Breast epithelium (tissue), 4 donors: ENCODE results near the gene SGK2. TPM values are rescaled to one million over a fixed set of nuclear protein-coding genes. Genes with fewer than 3 reads are reported as not detected.

Experiments
- DNase-seq, 2 donors: peaks; one replicate each; pipeline ENCODE4 v3.0.0-alpha.2; 2019; ENCODE audit warnings: low spot score in 2 of 2
- H3K27ac ChIP-seq, 2 donors: fragments of 200-600 bp; sonication (generic) in 1 of 2; one replicate each; pipeline ENCODE4 v1.5.1; 2016 to 2019; ENCODE audit warnings: mild to moderate bottlenecking in 1 of 2
- H3K27me3 ChIP-seq, 2 donors: fragments of 200-600 bp; sonication (generic) in 1 of 2; one replicate each; pipeline versions ENCODE4 v1.5.1 to v1.6.0; 2017 to 2019; ENCODE audit warnings: control low read depth in 1 of 2, mild to moderate bottlenecking in 1 of 2
- H3K36me3 ChIP-seq: fragments of 200-600 bp; one replicate; pipeline ENCODE4 v1.5.1; 2019
- H3K4me1 ChIP-seq, 2 donors: fragments of 200-600 bp; sonication (generic); one replicate each; pipeline ENCODE4 v1.5.1; 2016 to 2019; ENCODE audit warnings: control low read depth in 1 of 2
- H3K4me3 ChIP-seq, 3 donors: fragments of 200-600 bp; sonication (generic); 1 replicate in 2 of 3; 2 replicates in 1 of 3; pipeline ENCODE4 v1.5.1; 2016 to 2019; ENCODE audit warnings: mild to moderate bottlenecking in 3 of 3, moderate library complexity in 2 of 3
- H3K9me3 ChIP-seq, 2 donors: fragments of 200-600 bp; sonication (generic) in 1 of 2; one replicate each; pipeline ENCODE4 v1.5.1; 2016 to 2019; ENCODE audit warnings: control low read depth in 1 of 2
- POLR2A ChIP-seq: fragments of 450-650 bp; IDR thresholded peaks from one replicate; pipeline ENCODE4 v1.6.1; 2016; ENCODE audit warnings: antibody characterized with exemption, mild to moderate bottlenecking, moderate library complexity
- POLR2AphosphoS5 ChIP-seq, 3 donors: sonication (generic); formaldehyde crosslinking; IDR thresholded peaks; one replicate each; pipeline ENCODE4 v1.6.1; 2017; ENCODE audit warnings: antibody characterized with exemption in 3 of 3
- intact Hi-C: fragments of 100-400 bp; cut with DNase I; formaldehyde crosslinking; loops from one replicate; pipeline ENCODE4 v1.15.1; 2023; ENCODE audit warnings: low total_unique reads
- total RNA-seq, 3 donors: library from RNA; depleted of rRNA; stranded (reverse); fragments of >200 nt; gene quantifications; one replicate each; pipeline ENCODE4 v1.1.0, GENCODE V29; 2016
- TF ChIP-seq, protein P1 (sequence below), 3 donors: fragments of 450-650 bp; IDR thresholded peaks; one replicate each; pipeline ENCODE4 v1.5.1; 2016 to 2017; ENCODE audit warnings: antibody characterized with exemption in 3 of 3, mild to moderate bottlenecking in 3 of 3, moderate library complexity in 3 of 3

The SGK2 gene
- total RNA-seq, 3 donors from 2014 or later, result 4.1 to 8.2 (median 6.4) TPM

DNA sequence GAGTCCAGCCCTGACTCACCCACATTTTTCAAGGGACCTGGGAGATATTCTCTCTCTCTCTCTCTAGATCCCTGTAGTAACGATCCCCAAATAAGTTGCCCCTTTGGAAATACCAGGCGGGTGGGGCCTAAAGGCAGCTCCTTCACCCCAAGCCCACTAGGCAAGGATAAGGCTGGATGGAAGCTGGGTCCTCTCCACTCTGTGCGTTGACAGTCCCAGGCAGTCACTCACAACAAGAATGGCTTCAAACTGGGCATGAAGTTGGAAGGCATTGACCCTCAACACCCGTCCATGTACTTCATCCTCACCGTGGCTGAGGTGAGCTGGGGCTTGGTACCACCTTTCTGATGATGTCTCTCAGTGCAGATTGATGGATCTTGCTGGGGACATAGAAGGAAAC is 29.8 kb upstream of the SGK2 start:
- no peaks in the 10 kb centered on the region for H3K36me3 ChIP-seq
- no peak overlapping the region for H3K27ac ChIP-seq
- no peak for TF ChIP-seq POLR2A
- TF ChIP-seq POLR2AphosphoS5 (IDR thresholded peaks at IDR 0.05), result no peak
- TF ChIP-seq, protein P1, sequence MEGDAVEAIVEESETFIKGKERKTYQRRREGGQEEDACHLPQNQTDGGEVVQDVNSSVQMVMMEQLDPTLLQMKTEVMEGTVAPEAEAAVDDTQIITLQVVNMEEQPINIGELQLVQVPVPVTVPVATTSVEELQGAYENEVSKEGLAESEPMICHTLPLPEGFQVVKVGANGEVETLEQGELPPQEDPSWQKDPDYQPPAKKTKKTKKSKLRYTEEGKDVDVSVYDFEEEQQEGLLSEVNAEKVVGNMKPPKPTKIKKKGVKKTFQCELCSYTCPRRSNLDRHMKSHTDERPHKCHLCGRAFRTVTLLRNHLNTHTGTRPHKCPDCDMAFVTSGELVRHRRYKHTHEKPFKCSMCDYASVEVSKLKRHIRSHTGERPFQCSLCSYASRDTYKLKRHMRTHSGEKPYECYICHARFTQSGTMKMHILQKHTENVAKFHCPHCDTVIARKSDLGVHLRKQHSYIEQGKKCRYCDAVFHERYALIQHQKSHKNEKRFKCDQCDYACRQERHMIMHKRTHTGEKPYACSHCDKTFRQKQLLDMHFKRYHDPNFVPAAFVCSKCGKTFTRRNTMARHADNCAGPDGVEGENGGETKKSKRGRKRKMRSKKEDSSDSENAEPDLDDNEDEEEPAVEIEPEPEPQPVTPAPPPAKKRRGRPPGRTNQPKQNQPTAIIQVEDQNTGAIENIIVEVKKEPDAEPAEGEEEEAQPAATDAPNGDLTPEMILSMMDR (IDR thresholded peaks at IDR 0.05), result no peak
- H3K4me1 ChIP-seq, result no peaks in the 10 kb centered on the region
- intact Hi-C loops, result no loop called here
- no peaks in the 10 kb centered on the region for H3K9me3 ChIP-seq
- no peak for DNase-seq
- no peaks in the 10 kb centered on the region for H3K27me3 ChIP-seq
- H3K4me3 ChIP-seq, result no peak overlapping the region

DNA sequence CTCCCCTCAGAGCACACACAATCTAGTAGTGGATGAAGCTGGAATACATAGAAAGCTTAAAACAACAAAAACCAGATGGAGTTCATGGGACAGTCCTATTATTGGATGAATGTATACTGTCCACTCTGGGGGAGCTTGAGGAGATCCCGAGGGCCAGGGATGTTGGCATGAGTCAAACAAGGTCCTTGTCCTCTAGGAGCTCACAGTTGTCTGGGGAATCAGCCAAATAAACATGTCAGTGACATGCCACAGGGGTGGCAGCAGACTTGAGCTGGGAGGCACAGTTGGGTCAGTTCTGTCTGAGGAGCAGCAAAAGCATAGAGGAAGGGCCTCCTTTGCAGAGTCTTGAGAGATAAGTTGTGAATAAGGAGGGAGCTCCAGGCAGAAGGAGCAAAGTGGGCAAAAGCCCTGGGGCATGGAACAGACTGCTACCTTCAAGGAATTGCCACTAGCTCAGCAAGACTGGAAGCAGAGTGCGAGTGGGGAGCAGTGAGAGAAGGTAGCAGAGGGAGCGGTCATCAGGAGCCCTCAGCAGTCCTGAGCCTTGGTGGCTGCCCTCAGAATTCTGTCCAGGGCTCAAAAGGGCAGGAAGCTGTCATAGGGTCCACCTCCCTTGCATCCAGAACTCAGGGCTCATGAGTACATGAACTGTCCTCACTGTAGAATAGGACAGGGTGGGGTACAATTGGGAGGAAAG is 29.2 kb upstream of the SGK2 start:
- intact Hi-C loops, result loop anchor here (5.0 kb wide), 1 partner anchor 553 kb away; no protein-coding TSS in a partner anchor
- H3K9me3 ChIP-seq, result no peaks in the 10 kb centered on the region
- no peak for DNase-seq
- H3K27ac ChIP-seq, result no peak overlapping the region
- H3K36me3 ChIP-seq, result no peaks in the 10 kb centered on the region
- TF ChIP-seq POLR2A, result no peak
- TF ChIP-seq, protein P1 (IDR thresholded peaks at IDR 0.05), result no peak
- no peak for TF ChIP-seq POLR2AphosphoS5 (IDR thresholded peaks at IDR 0.05)
- no peak overlapping the region for H3K4me3 ChIP-seq
- no peaks in the 10 kb centered on the region for H3K4me1 ChIP-seq
- no peaks in the 10 kb centered on the region for H3K27me3 ChIP-seq

DNA sequence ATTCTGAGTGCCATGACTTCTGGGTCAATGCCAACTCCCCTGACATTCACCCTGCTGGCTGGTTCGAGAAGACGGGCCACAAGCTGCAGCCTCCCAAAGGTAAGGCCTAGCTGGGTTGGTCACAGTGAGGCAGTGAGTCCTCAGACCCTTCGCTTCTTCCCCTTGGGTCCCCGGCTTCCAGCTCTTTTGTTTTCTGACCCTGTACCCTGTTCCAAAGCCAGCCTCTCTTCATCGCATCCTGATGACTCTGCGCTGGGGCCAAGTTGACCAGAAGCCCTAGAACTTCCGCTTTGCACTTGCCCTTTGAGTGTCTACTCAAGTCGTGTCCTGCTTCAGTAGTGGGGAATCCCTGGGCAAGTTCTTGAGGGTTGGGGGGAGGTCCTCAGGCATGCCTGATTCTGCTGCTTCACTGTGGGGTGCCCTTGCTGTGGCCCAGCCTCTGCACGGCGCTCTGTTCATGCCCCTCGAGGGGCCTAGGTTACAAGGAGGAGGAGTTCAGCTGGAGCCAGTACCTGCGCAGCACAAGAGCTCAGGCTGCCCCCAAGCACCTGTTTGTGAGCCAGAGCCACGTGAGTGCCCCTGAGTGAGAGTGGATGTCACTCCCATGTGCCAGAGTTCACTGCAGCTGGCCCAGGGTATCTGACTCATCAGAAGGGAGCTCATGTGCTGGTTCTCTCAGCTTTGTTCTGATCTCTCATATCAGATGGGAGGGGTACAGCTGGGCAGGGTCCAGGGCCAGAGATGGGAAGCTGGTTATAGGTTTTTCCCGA is 28.3 kb upstream of the SGK2 start:
- H3K9me3 ChIP-seq, result no peaks in the 10 kb centered on the region
- H3K4me1 ChIP-seq, result no peaks in the 10 kb centered on the region
- H3K27me3 ChIP-seq, result no peaks in the 10 kb centered on the region
- no peak for DNase-seq
- H3K4me3 ChIP-seq, result no peak overlapping the region
- intact Hi-C loops, result loop anchor here (5.0 kb wide), 1 partner anchor 552 kb away; no protein-coding TSS in a partner anchor
- TF ChIP-seq, protein P1 (IDR thresholded peaks at IDR 0.05), result no peak
- no peak for TF ChIP-seq POLR2A
- no peak for TF ChIP-seq POLR2AphosphoS5 (IDR thresholded peaks at IDR 0.05)
- H3K27ac ChIP-seq, result no peak overlapping the region
- H3K36me3 ChIP-seq, result no peaks in the 10 kb centered on the region

DNA sequence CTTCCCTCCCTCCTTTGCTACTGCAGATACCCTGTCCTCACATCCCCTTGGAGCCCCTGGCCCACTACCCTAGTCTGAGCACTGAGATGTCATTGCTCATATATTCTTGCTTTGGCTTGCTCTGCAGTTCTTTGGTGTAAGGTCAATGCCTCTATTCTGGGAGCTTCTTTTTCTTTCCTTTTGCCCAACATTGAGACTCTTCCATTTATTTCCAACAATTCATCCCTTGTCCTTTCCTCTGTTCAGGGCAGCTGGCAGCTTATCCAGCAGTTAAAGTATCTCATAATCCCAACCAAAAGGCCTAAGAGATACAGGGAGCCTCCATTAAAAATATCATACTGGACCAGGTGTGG is 27.8 kb upstream of the SGK2 start:
- no peak for DNase-seq
- TF ChIP-seq, protein P1 (IDR thresholded peaks at IDR 0.05), result no peak
- no peak for TF ChIP-seq POLR2A
- no peak for TF ChIP-seq POLR2AphosphoS5 (IDR thresholded peaks at IDR 0.05)
- Histone ChIP-seq H3K9me3 (no peaks in the 10 kb centered on the region), H3K4me3 (no peak overlapping the region), H3K27me3 (no peaks in the 10 kb centered on the region), H3K36me3 (no peaks in the 10 kb centered on the region), H3K4me1 (no peaks in the 10 kb centered on the region), H3K27ac (no peak overlapping the region)
- intact Hi-C loops, result loop anchor here (5.0 kb wide), 1 partner anchor 551 kb away; no protein-coding TSS in a partner anchor

DNA sequence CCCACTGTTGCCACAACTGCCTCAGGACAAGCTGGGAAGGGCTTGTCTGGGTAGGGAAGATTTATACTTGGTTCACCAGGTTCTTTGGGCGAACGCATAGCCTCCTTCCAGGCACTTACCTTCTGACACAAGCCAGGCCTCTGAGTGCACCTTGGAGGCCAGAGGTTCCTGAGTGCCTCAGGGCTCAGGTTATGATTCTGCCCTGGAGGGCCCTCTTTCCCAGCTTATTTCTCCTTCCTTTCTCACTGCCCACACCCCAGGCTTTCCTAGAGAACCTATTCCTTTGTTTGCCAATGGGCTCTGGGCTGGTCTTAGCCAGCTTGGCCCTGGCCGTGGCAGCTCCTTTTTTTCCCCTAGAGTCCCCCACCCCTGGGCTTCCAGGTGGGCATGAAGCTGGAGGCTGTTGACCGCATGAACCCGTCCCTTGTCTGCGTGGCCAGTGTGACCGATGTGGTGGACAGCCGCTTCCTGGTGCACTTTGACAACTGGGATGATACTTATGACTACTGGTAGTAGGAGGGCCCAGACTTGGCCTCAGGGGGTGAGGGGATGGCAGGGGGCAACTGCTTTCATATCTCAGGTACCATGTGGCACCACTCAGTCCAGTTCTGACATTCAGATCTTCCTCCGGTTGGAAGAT is 26.3 kb upstream of the SGK2 start:
- Histone ChIP-seq H3K36me3 (no peaks in the 10 kb centered on the region), H3K9me3 (no peaks in the 10 kb centered on the region), H3K4me3 (no peak overlapping the region), H3K4me1 (no peaks in the 10 kb centered on the region), H3K27me3 (no peaks in the 10 kb centered on the region), H3K27ac (no peak overlapping the region)
- DNase-seq, result no peak
- TF ChIP-seq POLR2AphosphoS5 (IDR thresholded peaks at IDR 0.05) (no peak), POLR2A (no peak)
- TF ChIP-seq, protein P1 (IDR thresholded peaks at IDR 0.05), result no peak
- intact Hi-C loops, result loop anchor here (5.0 kb wide), 1 partner anchor 550 kb away; no protein-coding TSS in a partner anchor
